GM12875 (cell line): ENCODE results near the gene KRTAP9-9.
"Not testable (repeated sequence)": the region's sequence is repeated elsewhere in the genome, so short reads cannot be mapped to it uniquely, and the experiment has no call there.

Source experiments
- H3K4me3 ChIP-seq: one replicate; pipeline ENCODE4 v1.5.1; 2011; ENCODE audit warnings: low read depth, low read length, control low read depth
- CTCF ChIP-seq: IDR thresholded peaks from 2 replicates; pipeline ENCODE4 v1.5.1; 2011; ENCODE audit warnings: low read depth, mild to moderate bottlenecking, control low read depth, inconsistent platforms, low read length, moderate library complexity, borderline replicate concordance; ENCODE audit not compliant: insufficient read depth

KRTAP9-9 gene

GRCh38 chr17:41230094-41230493 lies 25.1 kb upstream of the KRTAP9-9 start:
- no peak overlapping the region for H3K4me3 ChIP-seq
- TF ChIP-seq CTCF = no peak

- no peak for TF ChIP-seq CTCF
Measured at GRCh38 chr17:41231731-41232130, 23.5 kb upstream of the KRTAP9-9 start.

GRCh38 chr17:41232399-41233105 lies 22.6 kb upstream of the KRTAP9-9 start, which contains the start of gene KRTAP9-3:
Gene KRTAP9-3 (plus strand): TSS chr17:41232449. CDS start chr17:41232502, 53 bp downstream.
- H3K4me3 ChIP-seq = not testable (repeated sequence)

More at GRCh38 chr17:41231731-41232130, 23.5 kb upstream of the KRTAP9-9 start:
- H3K4me3 ChIP-seq = no peak overlapping the region

- not testable (repeated sequence) for H3K4me3 ChIP-seq
Measured at GRCh38 chr17:41237116-41237515, 18.1 kb upstream of the KRTAP9-9 start.

- not testable (repeated sequence) for H3K4me3 ChIP-seq
Measured at GRCh38 chr17:41237949-41238437, 17.2 kb upstream of the KRTAP9-9 start, which contains the start of gene KRTAP9-8. Gene KRTAP9-8 (plus strand): TSS chr17:41237999. CDS start chr17:41238052, 53 bp downstream.

GRCh38 chr17:41246995-41247787 lies 8.0 kb upstream of the KRTAP9-9 start:
- H3K4me3 ChIP-seq = not testable (repeated sequence)

- H3K4me3 ChIP-seq = not testable (repeated sequence)
Measured at GRCh38 chr17:41249637-41250240, 5.4 kb upstream of the KRTAP9-9 start, which contains the start of gene KRTAP9-4. Gene KRTAP9-4 (plus strand): TSS chr17:41249687. CDS start chr17:41249721, 34 bp downstream.

- no peak overlapping the region for H3K4me3 ChIP-seq
- no peak for TF ChIP-seq CTCF
Measured at GRCh38 chr17:41251261-41251660, 3.9 kb upstream of the KRTAP9-9 start.

GRCh38 chr17:41254861-41255260 lies 323 bp upstream of the KRTAP9-9 start:
- H3K4me3 ChIP-seq = no peak overlapping the region
- TF ChIP-seq CTCF = no peak
